B cell (primary cell): ENCODE results near the gene MYH15. TPM values are rescaled to one million over a fixed set of nuclear protein-coding genes. Genes with fewer than 3 reads are reported as not detected.

Experiments
- ATAC-seq: fragments of 200-7000 bp; cut with Tn5 transposase; one replicate; pipeline ENCODE4 v1.10.0; 2021; ENCODE audit warnings: low read depth, mild to moderate bottlenecking, moderate number of reproducible peaks, moderate library complexity
- CTCF ChIA-PET: fragments of 350-600 bp; sonication (Branson Sonifier 250); formaldehyde crosslinking; loops from one replicate; lab custom pipeline; 2021; ENCODE audit warnings: antibody characterized with exemption, inconsistent platforms; lab: Charles Lee
- POLR2A ChIA-PET: fragments of 350-600 bp; sonication (Branson Sonifier 250); formaldehyde crosslinking; loops from one replicate; lab custom pipeline; 2021; ENCODE audit warnings: antibody characterized with exemption; lab: Charles Lee
- DNase-seq: peaks from one replicate; pipeline ENCODE4 v3.0.0; 2013
- H2AFZ ChIP-seq: 2 replicates; pipeline ENCODE4 v1.6.1; 2012; ENCODE audit warnings: mild to moderate bottlenecking, low read depth, low read length; ENCODE audit not compliant: insufficient read depth, poor library complexity, severe bottlenecking
- H3K27ac ChIP-seq, 2 donors: 1 replicate in 1 of 2; 2 replicates in 1 of 2; pipeline ENCODE4 v1.5.1; 2012 to 2013; ENCODE audit warnings: low read length in 2 of 2, mild to moderate bottlenecking in 2 of 2, moderate library complexity in 1 of 2
- H3K27me3 ChIP-seq, 4 experiments: fragments of 200-600 bp in 1 of 4; sonication (generic) in 1 of 4; replicated peaks in 1 of 4; 1 replicate in 2 of 4; 2 replicates in 2 of 4; pipeline versions ENCODE4 v1.6.1 to v1.7.0; 2013 to 2016; ENCODE audit warnings: low read length in 3 of 4, mild to moderate bottlenecking in 2 of 4, mixed read lengths in 1 of 4, moderate library complexity in 1 of 4; ENCODE audit not compliant: insufficient read depth in 4 of 4, control insufficient read depth in 3 of 4; ENCODE audit errors: control extremely low read depth in 1 of 4
- H3K36me3 ChIP-seq, 2 experiments: replicated peaks in 1 of 2; 1 replicate in 1 of 2; 2 replicates in 1 of 2; pipeline versions ENCODE4 v1.6.1 to v1.7.1; 2013; ENCODE audit warnings: low read length in 1 of 2; ENCODE audit not compliant: insufficient read depth in 2 of 2, control insufficient read depth in 1 of 2; ENCODE audit errors: control extremely low read depth in 1 of 2, extremely low read depth in 1 of 2
- H3K4me1 ChIP-seq, 2 donors: fragments of 200-600 bp in 1 of 2; sonication (generic) in 1 of 2; 1 replicate in 1 of 2; 2 replicates in 1 of 2; pipeline versions ENCODE4 v1.5.1 to v1.6.1; 2013 to 2017; ENCODE audit warnings: low read length in 2 of 2; ENCODE audit not compliant: control insufficient read depth in 2 of 2, insufficient read depth in 2 of 2
- H3K4me2 ChIP-seq: replicated peaks from 2 replicates; pipeline ENCODE3; 2012; ENCODE audit warnings: mild to moderate bottlenecking, low read depth, low read length; ENCODE audit not compliant: poor library complexity, severe bottlenecking
- H3K4me3 ChIP-seq, 5 experiments: fragments of 200-600 bp in 1 of 5; sonication (generic) in 1 of 5; 1 replicate in 3 of 5; 2 replicates in 2 of 5; pipeline versions ENCODE4 v1.5.1 to v1.7.0; 2011 to 2016; ENCODE audit warnings: low read length in 4 of 5, mild to moderate bottlenecking in 4 of 5, low read depth in 2 of 5, control low read depth in 1 of 5, moderate library complexity in 1 of 5; ENCODE audit not compliant: insufficient read depth in 1 of 5; ENCODE audit errors: control extremely low read depth in 1 of 5, extremely low read depth in 1 of 5
- H3K79me2 ChIP-seq: fragments of 200-600 bp; sonication (generic); one replicate; pipeline ENCODE4 v1.6.0; 2016; ENCODE audit warnings: low read length; ENCODE audit not compliant: control insufficient read depth, insufficient read depth
- H3K9ac ChIP-seq: fragments of 200-600 bp; sonication (generic); 2 replicates; pipeline ENCODE4 v1.6.1; 2017; ENCODE audit warnings: mild to moderate bottlenecking, low read length, moderate library complexity
- H3K9me3 ChIP-seq, 3 donors: one replicate each; pipeline versions ENCODE4 v1.6.1 to v1.7.1; 2013; ENCODE audit warnings: low read length in 2 of 3; ENCODE audit not compliant: control insufficient read depth in 2 of 3, insufficient read depth in 1 of 3; ENCODE audit errors: control extremely low read depth in 1 of 3
- H4K20me1 ChIP-seq: 2 replicates; pipeline ENCODE4 v1.6.0; 2012; ENCODE audit warnings: mild to moderate bottlenecking, low read length; ENCODE audit not compliant: insufficient read depth, control insufficient read depth, poor library complexity, severe bottlenecking
- H3K27ac Mint-ChIP-seq: one replicate; pipeline ENCODE4 v1.8.0; 2021; ENCODE audit warnings: mixed read lengths
- H3K27me3 Mint-ChIP-seq: one replicate; pipeline ENCODE4 v1.8.0; 2021; ENCODE audit warnings: mixed read lengths
- H3K4me1 Mint-ChIP-seq: one replicate; pipeline ENCODE4 v1.8.0; 2021; ENCODE audit warnings: mixed read lengths
- H3K4me3 Mint-ChIP-seq: one replicate; pipeline ENCODE4 v1.8.0; 2021; ENCODE audit warnings: mixed read lengths
- H3K9me3 Mint-ChIP-seq: one replicate; pipeline ENCODE4 v1.8.0; 2022; ENCODE audit warnings: mixed read lengths; ENCODE audit not compliant: insufficient read depth
- EZH2 ChIP-seq: IDR thresholded peaks from 2 replicates; pipeline ENCODE4 v1.6.1; 2012; ENCODE audit warnings: borderline replicate concordance, low read depth, mild to moderate bottlenecking, moderate library complexity, low read length; ENCODE audit not compliant: insufficient read depth, poor library complexity, severe bottlenecking
- WGBS: methylation state at CpG from one replicate; pipeline ENCODE4 v1.1.5; 2013; ENCODE audit warnings: missing lambda C conversion rate; ENCODE audit not compliant: insufficient coverage; 5-methylcytosine and 5-hydroxymethylcytosine counted together
- intact Hi-C: fragments of 100-400 bp; cut with micrococcal nuclease; formaldehyde crosslinking; loops from one replicate; pipeline ENCODE4 v1.10.0; 2022
- polyA plus RNA-seq: library from polyadenylated mRNA; depleted of rRNA; stranded (reverse); fragments of >200 nt; gene quantifications from 2 replicates; pipeline ENCODE4 v1.2.3, GENCODE V29; 2012
- total RNA-seq, 2 donors: library from RNA; stranded (reverse); fragments of 120-200 nt in 1 of 2; gene quantifications; 1 replicate in 1 of 2; 2 replicates in 1 of 2; pipeline versions ENCODE4 v1.2.3 to v1.2.4, GENCODE V29; 2013 to 2022
- TF ChIP-seq, protein P1 (sequence below): fragments of 200-600 bp; IDR thresholded peaks from one replicate; pipeline ENCODE4 v1.8.0; 2022; ENCODE audit warnings: antibody characterized with exemption, mild to moderate bottlenecking

Gene MYH15
- total and polyA plus RNA-seq, 2 donors (not counting 1 experiment from before 2014, with no cell fraction given): 0.06 TPM; not detected in 1

DNA sequence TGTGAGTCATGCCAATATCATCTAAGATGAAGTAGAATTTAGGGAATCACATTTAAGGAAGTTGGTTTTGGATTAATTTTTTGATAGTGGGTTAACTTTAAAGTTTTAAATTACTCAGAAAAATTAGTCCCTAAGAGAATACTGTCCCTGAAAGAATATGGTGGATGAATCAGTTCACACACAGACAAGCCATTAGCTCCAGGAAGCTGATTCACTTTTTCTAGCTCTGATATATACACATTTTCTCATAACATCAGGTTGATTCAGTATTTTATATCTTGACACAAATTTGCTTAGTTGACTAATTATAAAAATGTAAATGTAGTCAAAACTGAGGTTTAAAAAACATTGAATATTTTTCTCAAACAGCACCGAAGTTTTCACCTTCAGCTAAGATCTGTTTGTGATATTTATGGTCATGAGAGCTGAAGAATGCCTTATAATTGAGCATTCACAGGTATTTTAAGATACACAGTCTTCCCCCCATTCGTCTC, 55.1 kb downstream of the MYH15 start:
- Mint-ChIP-seq H3K27ac (no peak overlapping the region), H3K27me3 (no peaks in the 10 kb centered on the region), H3K4me1 (no peaks in the 10 kb centered on the region), H3K4me3 (no peak overlapping the region), H3K9me3 (no peaks in the 10 kb centered on the region)
- Histone ChIP-seq H3K36me3 (no peaks in the 10 kb centered on the region), H3K79me2 (no peaks in the 10 kb centered on the region), H3K4me1 (no peaks in the 10 kb centered on the region), H3K27ac (no peak overlapping the region), H3K9me3 (peaks cover 0 to 6% (median 0%) of the 10 kb centered on the region in 3 donors), H3K4me2 (no peak overlapping the region), H3K9ac (no peak overlapping the region), H3K27me3 (no peaks in the 10 kb centered on the region), H2AFZ (no peak overlapping the region), H3K4me3 (no peak overlapping the region), H4K20me1 (no peaks in the 10 kb centered on the region)
- CTCF ChIA-PET: interaction anchor here (1.1 kb wide), 1 partner anchor 23 kb away, joined by 4 read pairs; no protein-coding TSS in a partner anchor
- WGBS: 100% methylated on average over 1 of the region's 2 CpGs
- no peak for ATAC-seq
- intact Hi-C loops: no loop called here
- POLR2A ChIA-PET: no interaction called here
- no peak for TF ChIP-seq EZH2
- TF ChIP-seq, protein P1, sequence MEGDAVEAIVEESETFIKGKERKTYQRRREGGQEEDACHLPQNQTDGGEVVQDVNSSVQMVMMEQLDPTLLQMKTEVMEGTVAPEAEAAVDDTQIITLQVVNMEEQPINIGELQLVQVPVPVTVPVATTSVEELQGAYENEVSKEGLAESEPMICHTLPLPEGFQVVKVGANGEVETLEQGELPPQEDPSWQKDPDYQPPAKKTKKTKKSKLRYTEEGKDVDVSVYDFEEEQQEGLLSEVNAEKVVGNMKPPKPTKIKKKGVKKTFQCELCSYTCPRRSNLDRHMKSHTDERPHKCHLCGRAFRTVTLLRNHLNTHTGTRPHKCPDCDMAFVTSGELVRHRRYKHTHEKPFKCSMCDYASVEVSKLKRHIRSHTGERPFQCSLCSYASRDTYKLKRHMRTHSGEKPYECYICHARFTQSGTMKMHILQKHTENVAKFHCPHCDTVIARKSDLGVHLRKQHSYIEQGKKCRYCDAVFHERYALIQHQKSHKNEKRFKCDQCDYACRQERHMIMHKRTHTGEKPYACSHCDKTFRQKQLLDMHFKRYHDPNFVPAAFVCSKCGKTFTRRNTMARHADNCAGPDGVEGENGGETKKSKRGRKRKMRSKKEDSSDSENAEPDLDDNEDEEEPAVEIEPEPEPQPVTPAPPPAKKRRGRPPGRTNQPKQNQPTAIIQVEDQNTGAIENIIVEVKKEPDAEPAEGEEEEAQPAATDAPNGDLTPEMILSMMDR: no peak
- DNase-seq: no peak

DNA sequence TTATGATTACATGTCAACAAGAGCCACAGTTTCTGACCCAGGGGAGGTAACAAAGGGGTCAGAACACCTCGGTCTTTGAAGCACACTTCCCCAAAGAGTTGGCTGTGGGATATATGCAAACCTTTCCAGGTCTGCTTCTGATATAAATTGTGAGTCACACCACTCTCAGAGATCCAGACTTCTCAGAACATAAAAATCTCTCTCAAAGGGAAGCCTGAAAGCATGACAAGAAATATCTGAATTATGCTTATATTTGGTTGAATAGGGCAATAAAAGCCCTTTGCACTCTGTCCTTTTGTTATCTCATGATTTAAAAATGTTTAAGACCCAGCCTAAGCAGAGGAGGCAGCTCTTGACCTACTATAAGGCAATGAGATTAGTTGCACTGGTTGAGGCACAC, 56.8 kb downstream of the MYH15 start:
- CTCF ChIA-PET: no interaction called here
- TF ChIP-seq, protein P1: no peak
- TF ChIP-seq EZH2: no peak
- no peaks in the 10 kb centered on the region for H4K20me1 ChIP-seq
- H3K9me3 ChIP-seq: peaks cover 0 to 7% (median 3%) of the 10 kb centered on the region in 3 donors
- H3K4me1 ChIP-seq: peaks cover 0 to 9% of the 10 kb centered on the region in 2 donors
- no peak overlapping the region for H2AFZ ChIP-seq
- Mint-ChIP-seq H3K27me3 (no peaks in the 10 kb centered on the region), H3K4me1 (peaks cover 9% of the 10 kb centered on the region), H3K4me3 (no peak overlapping the region), H3K27ac (no peak overlapping the region), H3K9me3 (peaks cover 7% of the 10 kb centered on the region)
- H3K36me3 ChIP-seq: no peaks in the 10 kb centered on the region
- no peak for ATAC-seq
- no peak for DNase-seq
- intact Hi-C loops: no loop called here
- no peak overlapping the region for H3K27ac ChIP-seq
- H3K27me3 ChIP-seq: no peaks in the 10 kb centered on the region
- no peak overlapping the region for H3K4me2 ChIP-seq
- no peaks in the 10 kb centered on the region for H3K79me2 ChIP-seq
- no peak overlapping the region for H3K9ac ChIP-seq
- no peak overlapping the region for H3K4me3 ChIP-seq
- no CpG with 5 or more reads among the region's 1 CpG for WGBS
- POLR2A ChIA-PET: no interaction called here
